ENCODE data around the gene SYT1. TPM values are rescaled to one million over a fixed set of nuclear protein-coding genes. Genes with fewer than 3 reads are reported as not detected.

The SYT1 gene
- total and polyA plus RNA-seq, 2 donors (not counting 1 experiment from before 2014, with no cell fraction given): 0.60 to 1.3 TPM

- Histone ChIP-seq H3K27me3 (replicated peaks in 1 of 4; ENCODE audit: control extremely low read depth in 1 of 4, control insufficient read depth in 3 of 4, insufficient read depth in 4 of 4, low read length in 3 of 4) (no peaks in the 10 kb centered on the region), H3K4me2 (replicated peaks; ENCODE audit: low read depth, low read length, poor library complexity, severe bottlenecking) (no peak overlapping the region), H4K20me1 (ENCODE audit: control insufficient read depth, insufficient read depth, low read length, poor library complexity, severe bottlenecking) (no peaks in the 10 kb centered on the region), H3K36me3 (replicated peaks in 1 of 2; ENCODE audit: control extremely low read depth in 1 of 2, control insufficient read depth in 1 of 2, extremely low read depth in 1 of 2, insufficient read depth in 2 of 2, low read length in 1 of 2) (no peaks in the 10 kb centered on the region), H3K9ac (ENCODE audit: low read length) (no peak overlapping the region), H2AFZ (ENCODE audit: insufficient read depth, low read depth, low read length, poor library complexity, severe bottlenecking) (no peak overlapping the region), H3K4me3 (ENCODE audit: control extremely low read depth in 1 of 5, extremely low read depth in 1 of 5, insufficient read depth in 1 of 5, low read depth in 2 of 5, low read length in 4 of 5) (no peak overlapping the region), H3K27ac (ENCODE audit: low read length in 2 of 2) (no peak overlapping the region), H3K79me2 (ENCODE audit: control insufficient read depth, insufficient read depth, low read length) (no peaks in the 10 kb centered on the region), H3K4me1 (ENCODE audit: control insufficient read depth in 2 of 2, insufficient read depth in 2 of 2, low read length in 2 of 2) (no peaks in the 10 kb centered on the region), H3K9me3 (ENCODE audit: control extremely low read depth in 1 of 3, control insufficient read depth in 2 of 3, insufficient read depth in 1 of 3, low read length in 2 of 3) (no peaks in the 10 kb centered on the region)
- no CpG with 5 or more reads among the region's 5 CpGs for WGBS (ENCODE audit: insufficient coverage)
- H3K9me3 Mint-ChIP-seq (ENCODE audit: insufficient read depth): no peaks in the 10 kb centered on the region
- ChIA-PET CTCF (interaction anchor here (1.5 kb wide), 1 partner anchor 875 kb away, joined by 3 read pairs; no protein-coding TSS in a partner anchor), POLR2A (no interaction called here)
- H3K4me3 Mint-ChIP-seq: no peak overlapping the region
- DNase-seq (peak; percentile 12), ATAC-seq (ENCODE audit: low read depth) (no peak)
- H3K27ac Mint-ChIP-seq: no peak overlapping the region
- no peak for TF ChIP-seq CTCF (IDR thresholded peaks at IDR 0.05)
- no peak for TF ChIP-seq EZH2 (IDR thresholded peaks at IDR 0.05; ENCODE audit: borderline replicate concordance, insufficient read depth, low read depth, low read length, poor library complexity, severe bottlenecking)
- no peaks in the 10 kb centered on the region for H3K27me3 Mint-ChIP-seq
- H3K4me1 Mint-ChIP-seq: no peaks in the 10 kb centered on the region
- intact Hi-C loops (cut with micrococcal nuclease): no loop called here
These were observed 480.6 kb downstream of the SYT1 start for GRCh38 chr12:79344855-79345847.

GRCh38 chr12:79347866-79348265 lies 483.3 kb downstream of the SYT1 start:
- intact Hi-C loops (cut with micrococcal nuclease): no loop called here
- Mint-ChIP-seq H3K27ac (no peak overlapping the region), H3K4me1 (no peaks in the 10 kb centered on the region), H3K27me3 (no peaks in the 10 kb centered on the region), H3K9me3 (ENCODE audit: insufficient read depth) (no peaks in the 10 kb centered on the region), H3K4me3 (no peak overlapping the region)
- Histone ChIP-seq H3K4me1 (ENCODE audit: control insufficient read depth in 2 of 2, insufficient read depth in 2 of 2, low read length in 2 of 2) (no peaks in the 10 kb centered on the region), H3K27me3 (replicated peaks in 1 of 4; ENCODE audit: control extremely low read depth in 1 of 4, control insufficient read depth in 3 of 4, insufficient read depth in 4 of 4, low read length in 3 of 4) (no peaks in the 10 kb centered on the region), H3K36me3 (replicated peaks in 1 of 2; ENCODE audit: control extremely low read depth in 1 of 2, control insufficient read depth in 1 of 2, extremely low read depth in 1 of 2, insufficient read depth in 2 of 2, low read length in 1 of 2) (no peaks in the 10 kb centered on the region), H3K27ac (ENCODE audit: low read length in 2 of 2) (no peak overlapping the region), H3K4me3 (ENCODE audit: control extremely low read depth in 1 of 5, extremely low read depth in 1 of 5, insufficient read depth in 1 of 5, low read depth in 2 of 5, low read length in 4 of 5) (no peak overlapping the region), H3K9ac (ENCODE audit: low read length) (no peak overlapping the region), H3K9me3 (ENCODE audit: control extremely low read depth in 1 of 3, control insufficient read depth in 2 of 3, insufficient read depth in 1 of 3, low read length in 2 of 3) (no peaks in the 10 kb centered on the region), H4K20me1 (ENCODE audit: control insufficient read depth, insufficient read depth, low read length, poor library complexity, severe bottlenecking) (no peaks in the 10 kb centered on the region), H3K4me2 (replicated peaks; ENCODE audit: low read depth, low read length, poor library complexity, severe bottlenecking) (no peak overlapping the region), H2AFZ (ENCODE audit: insufficient read depth, low read depth, low read length, poor library complexity, severe bottlenecking) (no peak overlapping the region), H3K79me2 (ENCODE audit: control insufficient read depth, insufficient read depth, low read length) (no peaks in the 10 kb centered on the region)
- ATAC-seq (ENCODE audit: low read depth): no peak
- no peak for DNase-seq
- POLR2A ChIA-PET: no interaction called here
- TF ChIP-seq CTCF (IDR thresholded peaks at IDR 0.05) (no peak), EZH2 (IDR thresholded peaks at IDR 0.05; ENCODE audit: borderline replicate concordance, insufficient read depth, low read depth, low read length, poor library complexity, severe bottlenecking) (no peak)
- 6% methylated on average over 1 of the region's 1 CpG for WGBS (ENCODE audit: insufficient coverage)
- CTCF ChIA-PET: no interaction called here

All from B cell (primary cell).